PC-3 (cell line): ENCODE data around the gene FOXO1. TPM values are rescaled to one million over a fixed set of nuclear protein-coding genes. Genes with fewer than 3 reads are reported as not detected.

Source experiments
- ATAC-seq: fragments of 200-7000 bp; cut with Tn5 transposase; 2 replicates; pipeline ENCODE4 v1.9.1; 2020; ENCODE audit warnings: mild to moderate bottlenecking, moderate library complexity
- BruUV-seq: library from RNA; stranded (reverse); fragments of 400-500 nt; replicated peaks from 2 replicates; lab custom pipeline; 2021; lab: Mats Ljungman, UMichigan
- CTCF ChIA-PET: fragments of 300-600 bp; sonication (Branson Sonifier 250); formaldehyde crosslinking; loops from one replicate; lab custom pipeline; 2022; ENCODE audit warnings: antibody characterized with exemption; lab: Charles Lee
- POLR2A ChIA-PET: fragments of 300-600 bp; sonication (Branson Sonifier 250); formaldehyde crosslinking; loops from one replicate; lab custom pipeline; 2022; ENCODE audit warnings: antibody characterized with exemption; ENCODE audit not compliant: unreplicated experiment; lab: Charles Lee
- DNase-seq: peaks from one replicate; pipeline ENCODE4 v3.0.0-alpha.2; 2015
- H2AFZ ChIP-seq: fragments of 300-600 bp; sonication (generic); 2 replicates; pipeline ENCODE4 v1.6.0; 2016; ENCODE audit warnings: antibody characterized with exemption, low read length
- H3F3A ChIP-seq: fragments of 300-600 bp; sonication (generic); one replicate; pipeline ENCODE4 v1.6.0; 2017; ENCODE audit warnings: antibody characterized with exemption, low read length, control low read depth, mild to moderate bottlenecking; ENCODE audit not compliant: unreplicated experiment
- H3K27ac ChIP-seq: fragments of 300-600 bp; sonication (generic); 2 replicates; pipeline ENCODE4 v1.5.1; 2016; ENCODE audit warnings: mild to moderate bottlenecking, low read length
- H3K27me3 ChIP-seq: fragments of 300-600 bp; sonication (generic); 2 replicates; pipeline ENCODE4 v1.6.1; 2016; ENCODE audit warnings: low read length, mixed read lengths
- H3K36me3 ChIP-seq: fragments of 300-600 bp; sonication (generic); 2 replicates; pipeline ENCODE4 v1.6.1; 2016; ENCODE audit warnings: low read depth, mixed run types, low read length, mixed read lengths
- H3K4me1 ChIP-seq: fragments of 300-600 bp; sonication (generic); 2 replicates; pipeline ENCODE4 v1.5.1; 2016; ENCODE audit warnings: low read length; ENCODE audit not compliant: insufficient read depth
- H3K4me2 ChIP-seq: fragments of 300-600 bp; sonication (generic); 2 replicates; pipeline ENCODE4 v1.6.0; 2016; ENCODE audit warnings: low read length
- H3K4me3 ChIP-seq: fragments of 300-600 bp; sonication (generic); 2 replicates; pipeline ENCODE4 v1.5.1; 2016; ENCODE audit warnings: mild to moderate bottlenecking, low read length, mixed read lengths
- H3K79me2 ChIP-seq: fragments of 300-600 bp; sonication (generic); 2 replicates; pipeline ENCODE4 v1.6.1; 2017; ENCODE audit warnings: low read length, mixed read lengths
- H3K9ac ChIP-seq: fragments of 300-600 bp; sonication (generic); 2 replicates; pipeline ENCODE4 v1.6.0; 2016; ENCODE audit warnings: mild to moderate bottlenecking, low read length
- H3K9me2 ChIP-seq: fragments of 300-600 bp; sonication (generic); replicated peaks from 2 replicates; pipeline ENCODE4 v1.6.1; 2016; ENCODE audit warnings: mixed run types, low read length, mixed read lengths
- H3K9me3 ChIP-seq: fragments of 300-600 bp; sonication (generic); 2 replicates; pipeline ENCODE4 v1.6.1; 2016; ENCODE audit warnings: low read length, mixed read lengths
- H4K20me1 ChIP-seq: fragments of 300-600 bp; sonication (generic); 2 replicates; pipeline ENCODE4 v1.6.1; 2016; ENCODE audit warnings: low read length, mixed read lengths
- EZH2 ChIP-seq: fragments of 300-600 bp; sonication (generic); IDR thresholded peaks from one replicate; pipeline ENCODE4 v1.6.1; 2017; ENCODE audit warnings: antibody characterized with exemption, mild to moderate bottlenecking, low read length; ENCODE audit not compliant: unreplicated experiment
- EZH2phosphoT487 ChIP-seq: fragments of 300-600 bp; sonication (generic); IDR thresholded peaks from 2 replicates; pipeline ENCODE4 v1.6.1; 2018; ENCODE audit warnings: mild to moderate bottlenecking, antibody characterized with exemption, low read length, borderline replicate concordance
- intact Hi-C: fragments of 100-400 bp; cut with micrococcal nuclease; formaldehyde crosslinking; loops from 2 replicates; pipeline ENCODE4 v1.9.0; 2023
- total RNA-seq: library from RNA; depleted of rRNA; stranded (reverse); fragments of >200 nt; gene quantifications from 2 replicates; pipeline ENCODE4 v1.2.3, GENCODE V29; 2014
- TF ChIP-seq, protein P1 (sequence below): fragments of 300-600 bp; sonication (generic); conservative IDR thresholded peaks from 2 replicates; pipeline ENCODE4 v1.5.1; 2017; ENCODE audit warnings: antibody characterized with exemption, low read depth, mild to moderate bottlenecking, low read length

Gene FOXO1
- total RNA-seq, 1 experiment from 2014 or later, result 2.7 TPM

DNA sequence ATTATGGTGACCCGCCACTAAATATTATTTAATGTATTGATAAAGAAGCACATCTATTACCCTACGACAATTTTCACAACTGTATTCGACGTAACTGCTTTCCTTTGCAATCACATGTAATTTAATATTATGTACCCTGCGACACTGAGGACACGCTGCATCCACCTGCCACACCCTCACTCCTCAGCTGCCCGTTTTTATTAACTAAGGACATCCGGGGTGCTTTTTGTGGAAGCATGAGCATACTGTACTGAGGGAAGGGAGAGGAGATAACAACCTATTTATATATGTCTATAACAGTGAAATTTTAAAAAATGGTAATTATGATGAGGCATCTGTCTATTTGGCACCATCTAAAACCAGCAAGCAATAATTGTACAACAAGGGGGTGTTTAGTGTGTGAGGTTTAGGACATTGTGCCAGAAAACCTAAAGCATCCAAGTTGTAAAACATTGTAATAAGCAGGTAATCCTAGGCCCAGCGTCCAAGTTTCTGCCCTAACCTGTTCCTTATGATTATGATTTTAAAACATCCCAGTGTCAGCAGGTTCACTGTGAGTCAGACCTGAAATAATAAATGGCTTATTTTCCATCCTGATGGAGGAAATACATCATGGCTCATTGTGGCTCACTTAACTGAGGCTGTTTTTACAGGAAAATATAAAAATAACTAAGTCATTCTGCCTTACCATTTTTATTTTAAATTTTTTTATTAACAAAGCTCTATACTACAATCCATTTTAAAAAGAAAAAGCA, 56.3 kb downstream of the FOXO1 start:
- H3K4me2 ChIP-seq, result peak overlapping the region; percentile 45
- H3K4me3 ChIP-seq, result no peak overlapping the region
- ATAC-seq, result peak; percentile 83

DNA sequence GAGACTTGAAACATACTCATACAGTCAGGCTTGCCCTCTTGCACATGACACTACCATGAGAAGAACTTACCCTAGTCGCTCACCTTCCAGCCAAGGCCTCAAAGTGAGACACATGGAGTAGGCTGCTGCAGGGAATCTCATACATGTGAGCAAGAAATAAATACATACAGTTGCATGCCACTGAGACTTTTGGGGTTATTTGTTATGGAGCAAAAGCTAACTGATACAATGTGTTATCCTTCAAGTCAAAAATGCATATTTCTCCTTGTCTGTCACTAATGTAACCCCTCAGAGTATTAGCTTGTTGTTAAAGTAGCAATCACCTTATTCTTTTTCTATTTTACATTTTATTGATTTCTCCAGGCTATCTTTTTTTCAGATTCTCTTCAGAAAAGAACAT, 58.1 kb downstream of the FOXO1 start:
- DNase-seq (no peak), ATAC-seq (no peak)
- Histone ChIP-seq H3K36me3 (no peaks in the 10 kb centered on the region), H3K27me3 (no peaks in the 10 kb centered on the region), H3K4me3 (no peak overlapping the region), H3K9me3 (no peaks in the 10 kb centered on the region), H3K9me2 (no peaks in the 10 kb centered on the region), H3K4me1 (peaks cover 22% of the 10 kb centered on the region), H4K20me1 (no peaks in the 10 kb centered on the region), H3K79me2 (peaks cover 21% of the 10 kb centered on the region), H3K4me2 (no peak overlapping the region), H3K27ac (no peak overlapping the region), H3F3A (peaks cover 4% of the 10 kb centered on the region), H2AFZ (no peak overlapping the region), H3K9ac (no peak overlapping the region)
- ChIA-PET POLR2A (no interaction called here), CTCF (no interaction called here)
- TF ChIP-seq EZH2 (no peak), EZH2phosphoT487 (no peak)
- TF ChIP-seq, protein P1, sequence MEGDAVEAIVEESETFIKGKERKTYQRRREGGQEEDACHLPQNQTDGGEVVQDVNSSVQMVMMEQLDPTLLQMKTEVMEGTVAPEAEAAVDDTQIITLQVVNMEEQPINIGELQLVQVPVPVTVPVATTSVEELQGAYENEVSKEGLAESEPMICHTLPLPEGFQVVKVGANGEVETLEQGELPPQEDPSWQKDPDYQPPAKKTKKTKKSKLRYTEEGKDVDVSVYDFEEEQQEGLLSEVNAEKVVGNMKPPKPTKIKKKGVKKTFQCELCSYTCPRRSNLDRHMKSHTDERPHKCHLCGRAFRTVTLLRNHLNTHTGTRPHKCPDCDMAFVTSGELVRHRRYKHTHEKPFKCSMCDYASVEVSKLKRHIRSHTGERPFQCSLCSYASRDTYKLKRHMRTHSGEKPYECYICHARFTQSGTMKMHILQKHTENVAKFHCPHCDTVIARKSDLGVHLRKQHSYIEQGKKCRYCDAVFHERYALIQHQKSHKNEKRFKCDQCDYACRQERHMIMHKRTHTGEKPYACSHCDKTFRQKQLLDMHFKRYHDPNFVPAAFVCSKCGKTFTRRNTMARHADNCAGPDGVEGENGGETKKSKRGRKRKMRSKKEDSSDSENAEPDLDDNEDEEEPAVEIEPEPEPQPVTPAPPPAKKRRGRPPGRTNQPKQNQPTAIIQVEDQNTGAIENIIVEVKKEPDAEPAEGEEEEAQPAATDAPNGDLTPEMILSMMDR, result no peak
- intact Hi-C loops, result no loop called here
- no TSS peak for BruUV-seq

More for the DNA sequence above, 56.3 kb downstream of the FOXO1 start:
- Histone ChIP-seq H2AFZ (no peak overlapping the region), H3K27me3 (no peaks in the 10 kb centered on the region), H4K20me1 (no peaks in the 10 kb centered on the region), H3K27ac (peak overlapping the region; percentile 55), H3K79me2 (peaks cover 21% of the 10 kb centered on the region), H3F3A (peaks cover 4% of the 10 kb centered on the region), H3K9ac (no peak overlapping the region), H3K4me1 (peaks cover 22% of the 10 kb centered on the region), H3K36me3 (no peaks in the 10 kb centered on the region), H3K9me2 (no peaks in the 10 kb centered on the region), H3K9me3 (no peaks in the 10 kb centered on the region)
- intact Hi-C loops, result no loop called here
- ChIA-PET CTCF (no interaction called here), POLR2A (no interaction called here)
- TF ChIP-seq EZH2 (no peak), EZH2phosphoT487 (no peak)
- TF ChIP-seq, protein P1, result no peak
- peak; percentile 79 for DNase-seq
- no TSS peak for BruUV-seq

DNA sequence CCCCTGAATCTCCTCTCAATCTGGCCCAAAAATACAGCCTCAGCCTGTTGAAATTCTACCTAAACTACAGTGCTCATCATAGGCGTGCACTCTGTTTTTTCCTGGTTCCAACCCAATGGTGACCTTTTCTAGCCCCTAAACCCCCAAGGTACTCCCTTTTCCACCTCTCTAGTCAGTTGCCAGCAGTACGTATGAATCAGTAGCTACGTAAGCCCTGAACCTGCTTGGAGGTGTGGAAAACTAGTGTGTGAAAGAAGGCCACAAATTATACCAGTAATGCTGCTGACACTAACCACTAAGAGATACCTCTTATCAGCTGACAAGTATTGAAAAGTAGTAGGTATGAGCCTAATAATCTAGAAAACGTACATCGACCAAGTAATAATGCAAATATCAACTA, 60.9 kb downstream of the FOXO1 start:
- intact Hi-C loops, result no loop called here
- Histone ChIP-seq H3F3A (peaks cover 4% of the 10 kb centered on the region), H3K4me1 (peaks cover 13% of the 10 kb centered on the region), H3K36me3 (no peaks in the 10 kb centered on the region), H3K4me2 (no peak overlapping the region), H3K4me3 (no peak overlapping the region), H3K27ac (no peak overlapping the region), H2AFZ (no peak overlapping the region), H4K20me1 (no peaks in the 10 kb centered on the region), H3K9ac (no peak overlapping the region), H3K9me2 (no peaks in the 10 kb centered on the region), H3K9me3 (no peaks in the 10 kb centered on the region), H3K27me3 (no peaks in the 10 kb centered on the region), H3K79me2 (peaks cover 27% of the 10 kb centered on the region)
- CTCF ChIA-PET, result no interaction called here
- TF ChIP-seq EZH2phosphoT487 (no peak), EZH2 (no peak)
- TF ChIP-seq, protein P1, result no peak
- no TSS peak for BruUV-seq
- POLR2A ChIA-PET, result no interaction called here
- ATAC-seq, result no peak
- DNase-seq, result no peak
